Measurements from ENCODE around the gene SPTSSB. TPM values are rescaled to one million over a fixed set of nuclear protein-coding genes. Genes with fewer than 3 reads are reported as not detected.

SPTSSB gene
- total and polyA plus RNA-seq, 2 donors from 2014 or later = 0.52 to 7.8 TPM

- TF ChIP-seq CTCF (IDR thresholded peaks at IDR 0.05; ENCODE audit: borderline replicate concordance, extremely low read depth, insufficient read depth) = no peak
- no peaks in the 10 kb centered on the region for H3K9me3 ChIP-seq (ENCODE audit: control insufficient read depth in 2 of 3, insufficient read depth in 1 of 3, low read length in 3 of 3)
- FAIRE-seq = no peak
- intact Hi-C loops (cut with DNase I) = no loop called here
- no peak overlapping the region for H3K4me3 ChIP-seq (ENCODE audit: low read length in 3 of 3)
- no peak overlapping the region for H3K27ac ChIP-seq (ENCODE audit: low read depth in 2 of 2, low read length in 2 of 2)
- peaks cover 0 to 2% (median 0%) of the 10 kb centered on the region in 3 donors for H3K4me1 ChIP-seq (ENCODE audit: control insufficient read depth in 2 of 3, insufficient read depth in 2 of 3, low read depth in 1 of 3, low read length in 3 of 3)
- no peaks in the 10 kb centered on the region for H3K27me3 ChIP-seq (ENCODE audit: control insufficient read depth, insufficient read depth, low read length)
- no peak overlapping the region for H3K9ac ChIP-seq (ENCODE audit: low read length in 3 of 3)
- no peaks in the 10 kb centered on the region for H3K36me3 ChIP-seq (ENCODE audit: control insufficient read depth in 2 of 3, insufficient read depth in 3 of 3, low read length in 3 of 3)
- no peak for DNase-seq
Observed at GRCh38 chr3:161395115-161396012, 24.0 kb upstream of the SPTSSB start.

GRCh38 chr3:161393803-161394202, 22.5 kb upstream of the SPTSSB start:
- DNase-seq (no peak), FAIRE-seq (no peak)
- Histone ChIP-seq H3K27ac (ENCODE audit: low read depth in 2 of 2, low read length in 2 of 2) (no peak overlapping the region), H3K9ac (ENCODE audit: low read length in 3 of 3) (no peak overlapping the region), H3K4me3 (ENCODE audit: low read length in 3 of 3) (no peak overlapping the region), H3K27me3 (ENCODE audit: control insufficient read depth, insufficient read depth, low read length) (no peaks in the 10 kb centered on the region), H3K36me3 (ENCODE audit: control insufficient read depth in 2 of 3, insufficient read depth in 3 of 3, low read length in 3 of 3) (no peaks in the 10 kb centered on the region), H3K4me1 (ENCODE audit: control insufficient read depth in 2 of 3, insufficient read depth in 2 of 3, low read depth in 1 of 3, low read length in 3 of 3) (peaks cover 0 to 2% (median 0%) of the 10 kb centered on the region in 3 donors), H3K9me3 (ENCODE audit: control insufficient read depth in 2 of 3, insufficient read depth in 1 of 3, low read length in 3 of 3) (no peaks in the 10 kb centered on the region)
- no peak for TF ChIP-seq CTCF (IDR thresholded peaks at IDR 0.05; ENCODE audit: borderline replicate concordance, extremely low read depth, insufficient read depth)
- intact Hi-C loops (cut with DNase I) = no loop called here

- Histone ChIP-seq H3K36me3 (ENCODE audit: control insufficient read depth in 2 of 3, insufficient read depth in 3 of 3, low read length in 3 of 3) (no peaks in the 10 kb centered on the region), H3K4me3 (ENCODE audit: low read length in 3 of 3) (no peak overlapping the region), H3K4me1 (ENCODE audit: control insufficient read depth in 2 of 3, insufficient read depth in 2 of 3, low read depth in 1 of 3, low read length in 3 of 3) (peaks cover 0 to 2% (median 0%) of the 10 kb centered on the region in 3 donors), H3K9me3 (ENCODE audit: control insufficient read depth in 2 of 3, insufficient read depth in 1 of 3, low read length in 3 of 3) (no peaks in the 10 kb centered on the region), H3K9ac (ENCODE audit: low read length in 3 of 3) (no peak overlapping the region), H3K27me3 (ENCODE audit: control insufficient read depth, insufficient read depth, low read length) (no peaks in the 10 kb centered on the region), H3K27ac (ENCODE audit: low read depth in 2 of 2, low read length in 2 of 2) (no peak overlapping the region)
- intact Hi-C loops (cut with DNase I) = no loop called here
- DNase-seq (peak in 2 of 5 donors; percentile 17 to 35), FAIRE-seq (no peak)
- no peak for TF ChIP-seq CTCF (IDR thresholded peaks at IDR 0.05; ENCODE audit: borderline replicate concordance, extremely low read depth, insufficient read depth)
Observed at GRCh38 chr3:161393310-161393709, 22.0 kb upstream of the SPTSSB start.
